Keratinocyte (primary cell): Measurements from ENCODE around the gene SMAD5. TPM values are rescaled to one million over a fixed set of nuclear protein-coding genes. Genes with fewer than 3 reads are reported as not detected.

Experiments
- DNase-seq: peaks from one replicate; pipeline ENCODE4 v3.0.0-alpha.2; 2011; ENCODE audit warnings: low read depth, missing footprints, low spot score
- FAIRE-seq: peaks from 2 replicates; lab custom pipeline; 2011; peaks lifted over from hg19 to GRCh38; lab: Jason Lieb, UNC
- H2AFZ ChIP-seq: 2 replicates; pipeline ENCODE4 v1.6.0; 2012; ENCODE audit warnings: low read length, control low read depth, inconsistent platforms; ENCODE audit not compliant: control insufficient read depth
- H3K27ac ChIP-seq: 2 replicates; pipeline ENCODE4 v1.5.1; 2011; ENCODE audit warnings: low read length; ENCODE audit not compliant: control insufficient read depth, insufficient read depth
- H3K27me3 ChIP-seq: 3 replicates; pipeline ENCODE4 v1.6.0; 2011; ENCODE audit warnings: low read length; ENCODE audit not compliant: control insufficient read depth, insufficient read depth; ENCODE audit errors: extremely low read depth
- H3K36me3 ChIP-seq, 2 experiments: 2 replicates in 1 of 2; 3 replicates in 1 of 2; pipeline ENCODE4 v1.5.1; 2011; ENCODE audit warnings: low read length in 2 of 2, mild to moderate bottlenecking in 1 of 2; ENCODE audit not compliant: control insufficient read depth in 2 of 2, insufficient read depth in 2 of 2; ENCODE audit errors: extremely low read depth in 1 of 2
- H3K4me1 ChIP-seq: 3 replicates; pipeline ENCODE4 v1.5.1; 2011; ENCODE audit warnings: low read length; ENCODE audit not compliant: control insufficient read depth, insufficient read depth; ENCODE audit errors: extremely low read depth
- H3K4me2 ChIP-seq: 3 replicates; pipeline ENCODE4 v1.6.0; 2011; ENCODE audit warnings: low read depth, low read length; ENCODE audit not compliant: control insufficient read depth, insufficient read depth; ENCODE audit errors: extremely low read depth
- H3K4me3 ChIP-seq, 3 experiments: fragments of 200-600 bp in 1 of 3; sonication (generic) in 1 of 3; 2 replicates in 2 of 3; 3 replicates in 1 of 3; pipeline ENCODE4 v1.5.1; 2011 to 2016; ENCODE audit warnings: low read length in 3 of 3, mild to moderate bottlenecking in 3 of 3, control low read depth in 2 of 3, inconsistent platforms in 1 of 3, low read depth in 1 of 3, mixed read lengths in 1 of 3, mixed run types in 1 of 3, moderate library complexity in 1 of 3; ENCODE audit not compliant: control insufficient read depth in 2 of 3, insufficient read depth in 2 of 3; ENCODE audit errors: extremely low read depth in 1 of 3
- H3K79me2 ChIP-seq: 2 replicates; pipeline ENCODE4 v1.6.0; 2012; ENCODE audit warnings: low read length; ENCODE audit not compliant: control insufficient read depth, insufficient read depth
- H3K9ac ChIP-seq: 3 replicates; pipeline ENCODE4 v1.6.0; 2011; ENCODE audit warnings: low read length; ENCODE audit not compliant: control insufficient read depth, insufficient read depth; ENCODE audit errors: extremely low read depth
- H3K9me1 ChIP-seq: 3 replicates; pipeline ENCODE4 v1.6.0; 2011; ENCODE audit warnings: low read length; ENCODE audit not compliant: control insufficient read depth, insufficient read depth; ENCODE audit errors: extremely low read depth
- H3K9me3 ChIP-seq: 2 replicates; pipeline ENCODE4 v1.5.1; 2012; ENCODE audit warnings: low read depth, low read length; ENCODE audit not compliant: control insufficient read depth
- H4K20me1 ChIP-seq: 3 replicates; pipeline ENCODE4 v1.6.0; 2011; ENCODE audit warnings: low read length; ENCODE audit not compliant: control insufficient read depth, insufficient read depth; ENCODE audit errors: extremely low read depth
- CTCF ChIP-seq, 3 experiments: IDR thresholded peaks in 1 of 3; conservative IDR thresholded peaks in 1 of 3; optimal IDR thresholded peaks in 1 of 3; 2 replicates in 2 of 3; 3 replicates in 1 of 3; pipeline versions ENCODE3 to v1.5.1; 2011; ENCODE audit warnings: low read length in 3 of 3, mild to moderate bottlenecking in 3 of 3, moderate library complexity in 2 of 3, control low read depth in 1 of 3, inconsistent platforms in 1 of 3; ENCODE audit not compliant: insufficient read depth in 2 of 3; ENCODE audit errors: extremely low read depth in 1 of 3
- EZH2 ChIP-seq: IDR thresholded peaks from one replicate; pipeline ENCODE4 v1.6.1; 2012; ENCODE audit warnings: inconsistent platforms, mild to moderate bottlenecking, low read length, moderate library complexity
- dilution Hi-C: fragments of 300-500 bp; cut with MboI; formaldehyde crosslinking; loops from one replicate; pipeline ENCODE4 v1.7.0; 2020; ENCODE audit warnings: low sequenced_read_pairs; ENCODE audit not compliant: extremely low pct_ligation_motif_present
- polyA plus RNA-seq, 5 experiments: library from polyadenylated mRNA; depleted of rRNA in 3 of 5; stranded (reverse) in 3 of 5; stranded (forward) in 1 of 5; unstranded in 1 of 5; fragments of >200 nt; gene quantifications; 1 replicate in 1 of 5; 2 replicates in 3 of 5; 3 replicates in 1 of 5; pipeline versions ENCODE4 v1.2.1 to v1.2.3, GENCODE V29; 2011 to 2012; ENCODE audit warnings: missing spikeins in 2 of 5, low read depth in 1 of 5, low replicate concordance in 1 of 5

The SMAD5 gene
- polyA plus RNA-seq, 1 donor (not counting 4 experiments of a cell fraction or from before 2014, with no cell fraction given), result 72.1 TPM

GRCh38 chr5:136101884-136102283 lies 30.8 kb upstream of the SMAD5 start:
- no peak overlapping the region for H3K4me2 ChIP-seq
- H2AFZ ChIP-seq, result no peak overlapping the region
- FAIRE-seq (no peak), DNase-seq (no peak)
- H3K36me3 ChIP-seq, result no peaks in the 10 kb centered on the region
- no peaks in the 10 kb centered on the region for H3K79me2 ChIP-seq
- H3K9me3 ChIP-seq, result no peaks in the 10 kb centered on the region
- H3K4me3 ChIP-seq, result no peak overlapping the region
- no peaks in the 10 kb centered on the region for H3K9me1 ChIP-seq
- no peak overlapping the region for H3K27ac ChIP-seq
- no peaks in the 10 kb centered on the region for H3K27me3 ChIP-seq
- dilution Hi-C loops, result no loop called here
- H3K9ac ChIP-seq, result no peak overlapping the region
- TF ChIP-seq CTCF (optimal IDR thresholded peaks at IDR 0.05 in 1 of 3, IDR thresholded peaks at IDR 0.05 in 1 of 3, conservative IDR thresholded peaks at IDR 0.05 in 1 of 3; ENCODE audit: extremely low read depth in 1 of 3, insufficient read depth in 2 of 3, low read length in 3 of 3), result no peak
- TF ChIP-seq EZH2, result no peak
- peaks cover 5% of the 10 kb centered on the region for H3K4me1 ChIP-seq
- H4K20me1 ChIP-seq, result no peaks in the 10 kb centered on the region

GRCh38 chr5:136103118-136103517 lies 29.5 kb upstream of the SMAD5 start:
- FAIRE-seq, result peak; percentile 23
- H3K9me1 ChIP-seq, result no peaks in the 10 kb centered on the region
- no peak overlapping the region for H3K27ac ChIP-seq
- no peaks in the 10 kb centered on the region for H3K9me3 ChIP-seq
- H3K27me3 ChIP-seq, result no peaks in the 10 kb centered on the region
- dilution Hi-C loops, result no loop called here
- peaks cover 11% of the 10 kb centered on the region for H3K4me1 ChIP-seq
- no peak overlapping the region for H3K4me2 ChIP-seq
- no peaks in the 10 kb centered on the region for H3K36me3 ChIP-seq
- TF ChIP-seq EZH2 (no peak), CTCF (optimal IDR thresholded peaks at IDR 0.05 in 1 of 3, IDR thresholded peaks at IDR 0.05 in 1 of 3, conservative IDR thresholded peaks at IDR 0.05 in 1 of 3; ENCODE audit: extremely low read depth in 1 of 3, insufficient read depth in 2 of 3, low read length in 3 of 3) (no peak)
- H4K20me1 ChIP-seq, result no peaks in the 10 kb centered on the region
- DNase-seq, result no peak
- no peak overlapping the region for H3K4me3 ChIP-seq
- H2AFZ ChIP-seq, result no peak overlapping the region
- no peak overlapping the region for H3K9ac ChIP-seq
- H3K79me2 ChIP-seq, result no peaks in the 10 kb centered on the region
